GM12878 (cell line): ENCODE results near the gene EFCC1. TPM values are rescaled to one million over a fixed set of nuclear protein-coding genes. Genes with fewer than 3 reads are reported as not detected.

Source experiments
- ATAC-seq: fragments of 200-7000 bp; cut with Tn5 transposase; 3 replicates; pipeline ENCODE4 v1.9.1; 2020; ENCODE audit warnings: mild to moderate bottlenecking, moderate library complexity
- BruUV-seq: library from RNA; stranded (reverse); fragments of 400-500 nt; replicated peaks from 2 replicates; lab custom pipeline; 2021; lab: Mats Ljungman, UMichigan
- CTCF ChIA-PET: fragments of 300-600 bp; sonication (Branson Sonifier 250); formaldehyde crosslinking; extraction: SDS; loops from one replicate; lab custom pipeline; 2021; ENCODE audit warnings: inconsistent platforms; lab: Yijun Ruan, JAX
- POLR2A ChIA-PET: fragments of 350-600 bp; formaldehyde crosslinking; extraction: SDS; loops from one replicate; lab custom pipeline; 2021; ENCODE audit warnings: inconsistent platforms; lab: Charles Lee
- RAD21 ChIA-PET: fragments of 300-600 bp; sonication (Branson Sonifier 250); formaldehyde crosslinking; loops from one replicate; lab custom pipeline; 2023; ENCODE audit warnings: antibody characterized with exemption; ENCODE audit not compliant: unreplicated experiment; lab: Charles Lee
- SMC1A ChIA-PET: fragments of 300-600 bp; sonication (Branson Sonifier 250); formaldehyde crosslinking; loops from one replicate; lab custom pipeline; 2023; ENCODE audit not compliant: unreplicated experiment, uncharacterized antibody; lab: Charles Lee
- DNase-seq: peaks from one replicate; pipeline ENCODE4 v3.0.0-alpha.2; 2011; ENCODE audit warnings: low read depth, low spot score
- FAIRE-seq: peaks from 3 replicates; lab custom pipeline; 2011; peaks lifted over from hg19 to GRCh38; lab: Jason Lieb, UNC
- H2AFZ ChIP-seq: 2 replicates; pipeline ENCODE4 v1.6.0; 2011; ENCODE audit warnings: low read depth, low read length, control low read depth; ENCODE audit not compliant: control insufficient read depth
- H3K27ac ChIP-seq: 2 replicates; pipeline ENCODE4 v1.5.1; 2011; ENCODE audit warnings: control low read depth; ENCODE audit not compliant: control insufficient read depth, insufficient read depth
- H3K27me3 ChIP-seq, 2 experiments: replicated peaks in 1 of 2; 2 replicates each; pipeline versions ENCODE4 v1.6.0 to v1.6.1; 2011; ENCODE audit warnings: low read length in 1 of 2; ENCODE audit not compliant: control insufficient read depth in 2 of 2, insufficient read depth in 2 of 2
- H3K36me3 ChIP-seq, 2 experiments: 2 replicates each; pipeline ENCODE4 v1.5.1; 2011; ENCODE audit warnings: low read length in 1 of 2; ENCODE audit not compliant: control insufficient read depth in 2 of 2, insufficient read depth in 2 of 2
- H3K4me1 ChIP-seq: 2 replicates; pipeline ENCODE4 v1.6.1; 2011; ENCODE audit warnings: mild to moderate bottlenecking, low read length, moderate library complexity, mixed read lengths; ENCODE audit not compliant: control insufficient read depth, insufficient read depth
- H3K4me2 ChIP-seq: 2 replicates; pipeline ENCODE4 v1.6.0; 2011; ENCODE audit warnings: control low read depth; ENCODE audit not compliant: control insufficient read depth, insufficient read depth
- H3K4me3 ChIP-seq: fragments of 200-600 bp; sonication (generic); 2 replicates; pipeline ENCODE4 v1.5.1; 2016
- H3K79me2 ChIP-seq: 2 replicates; pipeline ENCODE4 v1.6.0; 2011; ENCODE audit warnings: low read length; ENCODE audit not compliant: control insufficient read depth, insufficient read depth
- H3K9ac ChIP-seq: 2 replicates; pipeline ENCODE4 v1.8.0; 2011; ENCODE audit warnings: low read length, control low read depth, mixed read lengths; ENCODE audit not compliant: control insufficient read depth, insufficient read depth
- H3K9me3 ChIP-seq: replicated peaks from 3 replicates; pipeline ENCODE4 v1.5.1; 2011; ENCODE audit warnings: mild to moderate bottlenecking, low read length; ENCODE audit not compliant: control insufficient read depth, insufficient read depth
- H4K20me1 ChIP-seq: 2 replicates; pipeline ENCODE4 v1.6.0; 2011; ENCODE audit not compliant: control insufficient read depth, insufficient read depth
- BHLHE40 ChIP-seq, 2 experiments: fragments of 450-650 bp in 1 of 2; IDR thresholded peaks; 2 replicates each; pipeline ENCODE4 v1.6.1; 2011 to 2017; ENCODE audit warnings: low read depth in 2 of 2, borderline replicate concordance in 1 of 2, improper control_type of control experiment in 1 of 2, low read length in 1 of 2, mild to moderate bottlenecking in 1 of 2
- BRCA1 ChIP-seq: IDR thresholded peaks from 2 replicates; pipeline ENCODE4 v1.6.1; 2011; ENCODE audit warnings: low read depth, low read length, improper control_type of control experiment
- ETV6 ChIP-seq, 2 experiments: fragments of 450-650 bp in 1 of 2; IDR thresholded peaks in 1 of 2; conservative IDR thresholded peaks in 1 of 2; 2 replicates each; pipeline ENCODE4 v1.6.1; 2014; ENCODE audit warnings: antibody characterized with exemption in 1 of 2, borderline replicate concordance in 1 of 2, low read depth in 1 of 2, mild to moderate bottlenecking in 1 of 2, moderate library complexity in 1 of 2
- JUNB ChIP-seq: IDR thresholded peaks from 2 replicates; pipeline ENCODE4 v1.6.1; 2016; ENCODE audit warnings: antibody characterized with exemption, mild to moderate bottlenecking
- LARP7 ChIP-seq: fragments of 450-650 bp; IDR thresholded peaks from 2 replicates; pipeline ENCODE4 v1.6.1; 2017; ENCODE audit warnings: mild to moderate bottlenecking
- MEF2A ChIP-seq: IDR thresholded peaks from 2 replicates; pipeline ENCODE4 v1.6.1; 2011; ENCODE audit warnings: low read depth, mild to moderate bottlenecking, low read length, moderate library complexity; ENCODE audit not compliant: insufficient read depth
- MTA2 ChIP-seq: fragments of 450-650 bp; IDR thresholded peaks from 2 replicates; pipeline ENCODE4 v1.6.1; 2016; ENCODE audit warnings: low read depth, mild to moderate bottlenecking, moderate library complexity
- PRDM15 ChIP-seq: fragments of 450-650 bp; formaldehyde crosslinking; IDR thresholded peaks from 2 replicates; pipeline ENCODE4 v1.4.0; 2020; ENCODE audit warnings: mild to moderate bottlenecking, moderate library complexity
- RBBP5 ChIP-seq: fragments of 200-600 bp; sonication (generic); conservative IDR thresholded peaks from 2 replicates; pipeline ENCODE4 v1.6.1; 2016
- SIN3A ChIP-seq: IDR thresholded peaks from 2 replicates; pipeline ENCODE4 v1.6.1; 2012; ENCODE audit warnings: low read depth, low read length, improper control_type of control experiment
- SMAD1 ChIP-seq: fragments of 450-650 bp; IDR thresholded peaks from 2 replicates; pipeline ENCODE4 v1.6.1; 2018; ENCODE audit warnings: mild to moderate bottlenecking, low read depth; ENCODE audit not compliant: partially characterized antibody
- SMC3 ChIP-seq: IDR thresholded peaks from 2 replicates; pipeline ENCODE4 v1.6.1; 2011; ENCODE audit warnings: low read length, improper control_type of control experiment, borderline replicate concordance
- STAT3 ChIP-seq: IDR thresholded peaks from 2 replicates; pipeline ENCODE4 v1.6.1; 2011; ENCODE audit warnings: low read depth, low read length, improper control_type of control experiment
- TCF7 ChIP-seq: IDR thresholded peaks from 2 replicates; pipeline ENCODE4 v1.6.1; 2014; ENCODE audit warnings: antibody characterized with exemption, borderline replicate concordance
- WGBS: methylation state at CpG from one replicate; pipeline ENCODE4 v1.1.6; 2016; ENCODE audit warnings: low lambda C conversion rate; ENCODE audit not compliant: insufficient replicate concordance, insufficient coverage; ENCODE audit errors: missing lambda C conversion rate; 5-methylcytosine and 5-hydroxymethylcytosine counted together
- in situ Hi-C: fragments of 300-500 bp; cut with MboI; formaldehyde crosslinking; loops from 9 replicates; pipeline ENCODE4 v1.14.3; 2018; ENCODE audit warnings: mixed read lengths
- intact Hi-C: fragments of 100-400 bp; cut with micrococcal nuclease; formaldehyde crosslinking; loops from one replicate; pipeline ENCODE4 v1.14.2; 2022; ENCODE audit not compliant: unreplicated experiment
- polyA plus RNA-seq, 11 experiments: library from polyadenylated mRNA; depleted of rRNA in 4 of 11; unstranded in 6 of 11; stranded (reverse) in 5 of 11; fragments of >200 nt; fragmentation: Nextera tagmentation in 4 of 11; fragmentation: Illumina TruSeq in 1 of 11; extraction: Ambion mirVana in 4 of 11; extraction: Trizol in 1 of 11; gene quantifications; 1 replicate in 1 of 11; 2 replicates in 10 of 11; pipeline versions ENCODE4 v1.2.1 to v1.2.3, GENCODE V29; 2011 to 2016; ENCODE audit warnings: inconsistent platforms in 2 of 11, missing spikeins in 2 of 11, low read depth in 1 of 11
- total RNA-seq, 4 experiments: library from RNA; depleted of rRNA in 3 of 4; stranded (reverse); fragments of >200 nt in 3 of 4; fragmentation: Illumina TruSeq in 1 of 4; extraction: Trizol in 1 of 4; gene quantifications; 2 replicates each; pipeline versions ENCODE4 v1.2.1 to v1.2.3, GENCODE V29; 2013 to 2021
- TF ChIP-seq, protein P1 (sequence below): fragments of 450-650 bp; IDR thresholded peaks from 2 replicates; pipeline ENCODE4 v1.6.1; 2017; ENCODE audit warnings: low read depth, mild to moderate bottlenecking, moderate library complexity

The EFCC1 gene
- total and polyA plus RNA-seq, 10 of the 15 experiments (the other 5 are each of a cell fraction or from before 2014, with no cell fraction given): not detected

- H2AFZ ChIP-seq: no peak overlapping the region
- H3K27me3 ChIP-seq: peaks cover 0 to 4% of the 10 kb centered on the region in 2 experiments; a peak in 1 of 4 replicates
- WGBS: 77% methylated on average over 15 of the region's 15 CpGs
- H3K4me3 ChIP-seq: no peak overlapping the region
- CTCF ChIA-PET: interaction anchor here (1.1 to 3.5 kb wide), 5 partner anchors 9 to 221 kb away, joined by 3 to 39 read pairs (median 10); no protein-coding TSS in a partner anchor
- TF ChIP-seq RBBP5 (no peak), ETV6 (conservative IDR thresholded peaks at IDR 0.05 in 1 of 2, IDR thresholded peaks at IDR 0.05 in 1 of 2; ENCODE audit: borderline replicate concordance in 1 of 2, low read depth in 1 of 2) (no peak), LARP7 (no peak), MTA2 (no peak), JUNB (no peak), TCF7 (no peak), SIN3A (no peak), MEF2A (no peak), SMC3 (no peak), BRCA1 (no peak), PRDM15 (CRISPR knock-in tag) (no peak), STAT3 (no peak), SMAD1 (no peak), BHLHE40 (IDR thresholded peaks at IDR 0.05; ENCODE audit: borderline replicate concordance in 1 of 2, low read depth in 2 of 2, low read length in 1 of 2) (no peak)
- TF ChIP-seq, protein P1, sequence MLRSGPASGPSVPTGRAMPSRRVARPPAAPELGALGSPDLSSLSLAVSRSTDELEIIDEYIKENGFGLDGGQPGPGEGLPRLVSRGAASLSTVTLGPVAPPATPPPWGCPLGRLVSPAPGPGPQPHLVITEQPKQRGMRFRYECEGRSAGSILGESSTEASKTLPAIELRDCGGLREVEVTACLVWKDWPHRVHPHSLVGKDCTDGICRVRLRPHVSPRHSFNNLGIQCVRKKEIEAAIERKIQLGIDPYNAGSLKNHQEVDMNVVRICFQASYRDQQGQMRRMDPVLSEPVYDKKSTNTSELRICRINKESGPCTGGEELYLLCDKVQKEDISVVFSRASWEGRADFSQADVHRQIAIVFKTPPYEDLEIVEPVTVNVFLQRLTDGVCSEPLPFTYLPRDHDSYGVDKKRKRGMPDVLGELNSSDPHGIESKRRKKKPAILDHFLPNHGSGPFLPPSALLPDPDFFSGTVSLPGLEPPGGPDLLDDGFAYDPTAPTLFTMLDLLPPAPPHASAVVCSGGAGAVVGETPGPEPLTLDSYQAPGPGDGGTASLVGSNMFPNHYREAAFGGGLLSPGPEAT: no peak
- H3K4me1 ChIP-seq: peaks cover 5% of the 10 kb centered on the region
- RAD21 ChIA-PET: interaction anchor here (2.2 kb wide), 1 partner anchor 8 kb away, joined by 7 read pairs; no protein-coding TSS in a partner anchor
- H3K36me3 ChIP-seq: no peaks in the 10 kb centered on the region
- H3K9me3 ChIP-seq: no peaks in the 10 kb centered on the region
- SMC1A ChIA-PET: interaction anchor here (2.0 kb wide), 1 partner anchor 55 kb away, joined by 6 read pairs; no protein-coding TSS in a partner anchor
- in situ Hi-C loops: no loop called here
- DNase-seq: no peak
- no peak overlapping the region for H3K27ac ChIP-seq
- no peak overlapping the region for H3K4me2 ChIP-seq
- H3K79me2 ChIP-seq: no peaks in the 10 kb centered on the region
- no peak for ATAC-seq
- no peak overlapping the region for H3K9ac ChIP-seq
- H4K20me1 ChIP-seq: no peaks in the 10 kb centered on the region
- no peak for FAIRE-seq
- intact Hi-C loops: no loop called here
- POLR2A ChIA-PET: interaction anchor here (1.1 kb wide), 1 partner anchor 224 kb away, joined by 3 read pairs; the partner anchor contains the start of gene COPG1
- no TSS peak for BruUV-seq
Measured at GRCh38 chr3:129025108-129025507, 24.0 kb downstream of the EFCC1 start.
